ENCODE data around the gene WLS. TPM values are rescaled to one million over a fixed set of nuclear protein-coding genes. Genes with fewer than 3 reads are reported as not detected.

The WLS gene
- total and polyA plus RNA-seq, 12 donors: 31.7 to 123 (median 101) TPM

GRCh38 chr1:68223687-68224086 lies 8.6 kb downstream of the WLS start:
- intact Hi-C loops (cut with DNase I): loop anchor here in 1 of 10 donors (10.0 kb wide), 1 partner anchor 79 kb away; no protein-coding TSS in a partner anchor
- ATAC-seq: peak in 7 of 8 donors; percentile 59 to 85 (median 74)
- no peaks in the 10 kb centered on the region for H3K9me3 ChIP-seq
- peak overlapping the region in 4 of 10 donors; percentile 16 to 49 (median 30) for H3K27ac ChIP-seq
- DNase-seq: peak in 1 of 2 donors; percentile 47
- H3K4me3 ChIP-seq: no peak overlapping the region
- H3K4me1 ChIP-seq: peaks cover 0 to 61% (median 29%) of the 10 kb centered on the region in 9 donors
- no peak for TF ChIP-seq CTCF (IDR thresholded peaks at IDR 0.05)
- H3K27me3 ChIP-seq: peaks cover 0 to 4% (median 0%) of the 10 kb centered on the region in 7 donors
- peaks cover 0 to 5% (median 0%) of the 10 kb centered on the region in 9 donors for H3K36me3 ChIP-seq
- 66 to 67% methylated on average over 2 of the region's 2 CpGs for WGBS, 2 donors

GRCh38 chr1:68221980-68222373 lies 10.3 kb downstream of the WLS start:
- WGBS, 2 donors: 55 to 60% methylated on average over 5 of the region's 5 CpGs
- H3K4me3 ChIP-seq: no peak overlapping the region
- H3K27me3 ChIP-seq: no peaks in the 10 kb centered on the region
- DNase-seq (no peak), ATAC-seq (no peak)
- H3K27ac ChIP-seq: peak overlapping the region in 2 of 10 donors; percentile 3 to 33
- no peaks in the 10 kb centered on the region for H3K9me3 ChIP-seq
- intact Hi-C loops (cut with DNase I): loop anchor here in 1 of 10 donors (10.0 kb wide), 1 partner anchor 77 kb away; no protein-coding TSS in a partner anchor
- peaks cover 0 to 4% (median 0%) of the 10 kb centered on the region in 9 donors for H3K36me3 ChIP-seq
- peaks cover 0 to 71% (median 35%) of the 10 kb centered on the region in 9 donors for H3K4me1 ChIP-seq
- no peak for TF ChIP-seq CTCF (IDR thresholded peaks at IDR 0.05)

GRCh38 chr1:68221001-68221979 lies 11.0 kb downstream of the WLS start:
- Histone ChIP-seq H3K27ac (peak overlapping the region in 2 of 10 donors; percentile 31 to 32), H3K4me1 (peaks cover 0 to 76% (median 37%) of the 10 kb centered on the region in 9 donors), H3K27me3 (no peaks in the 10 kb centered on the region), H3K36me3 (no peaks in the 10 kb centered on the region), H3K9me3 (no peaks in the 10 kb centered on the region), H3K4me3 (no peak overlapping the region)
- ATAC-seq (no peak), DNase-seq (no peak)
- intact Hi-C loops (cut with DNase I): loop anchor here in 1 of 10 donors (10.0 kb wide), 1 partner anchor 76 kb away; no protein-coding TSS in a partner anchor
- no peak for TF ChIP-seq CTCF (IDR thresholded peaks at IDR 0.05)
- 67 to 75% methylated on average over 4 of the region's 4 CpGs for WGBS, 2 donors

GRCh38 chr1:68220420-68220819 lies 11.9 kb downstream of the WLS start:
- 72 to 94% methylated on average over 4 of the region's 4 CpGs for WGBS, 2 donors
- Histone ChIP-seq H3K9me3 (no peaks in the 10 kb centered on the region), H3K36me3 (no peaks in the 10 kb centered on the region), H3K27ac (no peak overlapping the region), H3K27me3 (no peaks in the 10 kb centered on the region), H3K4me1 (peaks cover 0 to 85% (median 43%) of the 10 kb centered on the region in 9 donors), H3K4me3 (no peak overlapping the region)
- no peak for TF ChIP-seq CTCF (IDR thresholded peaks at IDR 0.05)
- DNase-seq: no peak
- no peak for ATAC-seq
- intact Hi-C loops (cut with DNase I): loop anchor here in 1 of 10 donors (10.0 kb wide), 1 partner anchor 76 kb away; no protein-coding TSS in a partner anchor
